Measurements from ENCODE around the gene ATG4C. TPM values are rescaled to one million over a fixed set of nuclear protein-coding genes. Genes with fewer than 3 reads are reported as not detected.

Gene ATG4C
- total and polyA plus RNA-seq, 2 of the 13 experiments (the other 11 are each of a cell fraction or from before 2014, with no cell fraction given), result 4.0 to 11.2 TPM

DNA sequence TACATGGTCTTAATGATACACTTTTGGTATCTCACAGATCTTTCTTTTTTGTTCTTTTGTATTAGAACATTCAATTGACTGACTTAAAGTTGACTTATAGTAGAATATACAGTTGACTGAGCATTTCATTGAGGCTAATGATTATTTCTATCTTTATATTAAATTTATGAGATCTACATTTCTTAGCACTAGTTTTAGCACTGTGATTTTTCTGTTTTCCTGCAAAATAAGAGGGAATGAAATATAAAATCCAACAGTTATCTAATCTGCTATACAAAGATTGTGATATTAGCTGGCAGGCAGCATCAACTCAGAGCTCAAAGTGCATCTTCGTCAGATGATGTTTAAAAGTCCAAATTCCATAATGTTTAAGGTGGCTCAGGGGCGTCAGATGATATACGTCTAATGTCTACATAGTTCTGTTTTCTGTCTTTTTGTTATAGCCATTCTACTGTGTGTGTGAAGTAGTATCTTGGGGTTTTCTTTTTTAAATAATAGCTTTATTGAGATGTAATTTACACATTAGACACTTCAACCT, 85.4 kb downstream of the ATG4C start (continued):
- TF ChIP-seq, protein P1, sequence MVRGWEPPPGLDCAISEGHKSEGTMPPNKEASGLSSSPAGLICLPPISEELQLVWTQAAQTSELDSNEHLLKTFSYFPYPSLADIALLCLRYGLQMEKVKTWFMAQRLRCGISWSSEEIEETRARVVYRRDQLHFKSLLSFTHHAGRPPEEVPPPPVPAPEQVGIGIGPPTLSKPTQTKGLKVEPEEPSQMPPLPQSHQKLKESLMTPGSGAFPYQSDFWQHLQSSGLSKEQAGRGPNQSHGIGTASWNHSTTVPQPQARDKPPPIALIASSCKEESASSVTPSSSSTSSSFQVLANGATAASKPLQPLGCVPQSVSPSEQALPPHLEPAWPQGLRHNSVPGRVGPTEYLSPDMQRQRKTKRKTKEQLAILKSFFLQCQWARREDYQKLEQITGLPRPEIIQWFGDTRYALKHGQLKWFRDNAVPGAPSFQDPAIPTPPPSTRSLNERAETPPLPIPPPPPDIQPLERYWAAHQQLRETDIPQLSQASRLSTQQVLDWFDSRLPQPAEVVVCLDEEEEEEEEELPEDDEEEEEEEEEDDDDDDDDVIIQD (CRISPR knock-in tag; IDR thresholded peaks at IDR 0.05; ENCODE audit: low read depth), result peak; percentile 84; the same call in 1 of the 2 replicates
- TF ChIP-seq HNF4G (IDR thresholded peaks at IDR 0.05; ENCODE audit: borderline replicate concordance, low read depth, low read length) (peak; percentile 66; the same call in 1 of the 2 replicates), HNF4G (CRISPR knock-in tag; IDR thresholded peaks at IDR 0.05; ENCODE audit: borderline replicate concordance, low read depth) (no peak; the same call in 1 of the 2 replicates), HDAC2 (CRISPR knock-in tag; IDR thresholded peaks at IDR 0.05) (0 out of 2 replicates have a peak, but pooled peaks have one; percentile 20), PAX8 (CRISPR knock-in tag; IDR thresholded peaks at IDR 0.05; ENCODE audit: borderline replicate concordance) (no peak), ETV6 (CRISPR knock-in tag; conservative IDR thresholded peaks at IDR 0.05) (no peak), NCOR1 (IDR thresholded peaks at IDR 0.05; ENCODE audit: borderline replicate concordance, low read length) (peak; percentile 78; the same call in 1 of the 2 replicates), SOX13 (IDR thresholded peaks at IDR 0.05) (no peak), SOX13 (CRISPR knock-in tag; conservative IDR thresholded peaks at IDR 0.05 in 1 of 2, IDR thresholded peaks at IDR 0.05 in 1 of 2) (peak in 1 of 2 experiments; percentile 39; a peak in 1 of 4 replicates), HNF4A (CRISPR knock-in tag; IDR thresholded peaks at IDR 0.05) (peak; percentile 95), CREM (IDR thresholded peaks at IDR 0.05) (peak; percentile 42; the same call in 1 of the 2 replicates), CREM (CRISPR knock-in tag; IDR thresholded peaks at IDR 0.05) (no peak)
- TF ChIP-seq, protein P2, sequence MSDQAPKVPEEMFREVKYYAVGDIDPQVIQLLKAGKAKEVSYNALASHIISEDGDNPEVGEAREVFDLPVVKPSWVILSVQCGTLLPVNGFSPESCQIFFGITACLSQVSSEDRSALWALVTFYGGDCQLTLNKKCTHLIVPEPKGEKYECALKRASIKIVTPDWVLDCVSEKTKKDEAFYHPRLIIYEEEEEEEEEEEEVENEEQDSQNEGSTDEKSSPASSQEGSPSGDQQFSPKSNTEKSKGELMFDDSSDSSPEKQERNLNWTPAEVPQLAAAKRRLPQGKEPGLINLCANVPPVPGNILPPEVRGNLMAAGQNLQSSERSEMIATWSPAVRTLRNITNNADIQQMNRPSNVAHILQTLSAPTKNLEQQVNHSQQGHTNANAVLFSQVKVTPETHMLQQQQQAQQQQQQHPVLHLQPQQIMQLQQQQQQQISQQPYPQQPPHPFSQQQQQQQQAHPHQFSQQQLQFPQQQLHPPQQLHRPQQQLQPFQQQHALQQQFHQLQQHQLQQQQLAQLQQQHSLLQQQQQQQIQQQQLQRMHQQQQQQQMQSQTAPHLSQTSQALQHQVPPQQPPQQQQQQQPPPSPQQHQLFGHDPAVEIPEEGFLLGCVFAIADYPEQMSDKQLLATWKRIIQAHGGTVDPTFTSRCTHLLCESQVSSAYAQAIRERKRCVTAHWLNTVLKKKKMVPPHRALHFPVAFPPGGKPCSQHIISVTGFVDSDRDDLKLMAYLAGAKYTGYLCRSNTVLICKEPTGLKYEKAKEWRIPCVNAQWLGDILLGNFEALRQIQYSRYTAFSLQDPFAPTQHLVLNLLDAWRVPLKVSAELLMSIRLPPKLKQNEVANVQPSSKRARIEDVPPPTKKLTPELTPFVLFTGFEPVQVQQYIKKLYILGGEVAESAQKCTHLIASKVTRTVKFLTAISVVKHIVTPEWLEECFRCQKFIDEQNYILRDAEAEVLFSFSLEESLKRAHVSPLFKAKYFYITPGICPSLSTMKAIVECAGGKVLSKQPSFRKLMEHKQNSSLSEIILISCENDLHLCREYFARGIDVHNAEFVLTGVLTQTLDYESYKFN (CRISPR knock-in tag; conservative IDR thresholded peaks at IDR 0.05), result peak; percentile 76
- TF ChIP-seq, protein P3, sequence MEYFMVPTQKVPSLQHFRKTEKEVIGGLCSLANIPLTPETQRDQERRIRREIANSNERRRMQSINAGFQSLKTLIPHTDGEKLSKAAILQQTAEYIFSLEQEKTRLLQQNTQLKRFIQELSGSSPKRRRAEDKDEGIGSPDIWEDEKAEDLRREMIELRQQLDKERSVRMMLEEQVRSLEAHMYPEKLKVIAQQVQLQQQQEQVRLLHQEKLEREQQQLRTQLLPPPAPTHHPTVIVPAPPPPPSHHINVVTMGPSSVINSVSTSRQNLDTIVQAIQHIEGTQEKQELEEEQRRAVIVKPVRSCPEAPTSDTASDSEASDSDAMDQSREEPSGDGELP (IDR thresholded peaks at IDR 0.05; ENCODE audit: borderline replicate concordance, low read depth), result peak; percentile 40; the same call in 1 of the 2 replicates
- TF ChIP-seq, protein P4, sequence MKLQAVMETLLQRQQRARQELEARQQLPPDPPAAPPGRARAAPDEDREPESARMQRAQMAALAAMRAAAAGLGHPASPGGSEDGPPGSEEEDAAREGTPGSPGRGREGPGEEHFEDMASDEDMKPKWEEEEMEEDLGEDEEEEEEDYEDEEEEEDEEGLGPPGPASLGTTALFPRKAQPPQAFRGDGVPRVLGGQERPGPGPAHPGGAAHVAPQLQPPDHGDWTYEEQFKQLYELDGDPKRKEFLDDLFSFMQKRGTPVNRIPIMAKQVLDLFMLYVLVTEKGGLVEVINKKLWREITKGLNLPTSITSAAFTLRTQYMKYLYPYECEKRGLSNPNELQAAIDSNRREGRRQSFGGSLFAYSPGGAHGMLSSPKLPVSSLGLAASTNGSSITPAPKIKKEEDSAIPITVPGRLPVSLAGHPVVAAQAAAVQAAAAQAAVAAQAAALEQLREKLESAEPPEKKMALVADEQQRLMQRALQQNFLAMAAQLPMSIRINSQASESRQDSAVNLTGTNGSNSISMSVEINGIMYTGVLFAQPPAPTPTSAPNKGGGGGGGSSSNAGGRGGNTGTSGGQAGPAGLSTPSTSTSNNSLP (IDR thresholded peaks at IDR 0.05; ENCODE audit: low read depth, low read length), result peak; percentile 65; the same call in 1 of the 2 replicates
- TF ChIP-seq, protein P5, sequence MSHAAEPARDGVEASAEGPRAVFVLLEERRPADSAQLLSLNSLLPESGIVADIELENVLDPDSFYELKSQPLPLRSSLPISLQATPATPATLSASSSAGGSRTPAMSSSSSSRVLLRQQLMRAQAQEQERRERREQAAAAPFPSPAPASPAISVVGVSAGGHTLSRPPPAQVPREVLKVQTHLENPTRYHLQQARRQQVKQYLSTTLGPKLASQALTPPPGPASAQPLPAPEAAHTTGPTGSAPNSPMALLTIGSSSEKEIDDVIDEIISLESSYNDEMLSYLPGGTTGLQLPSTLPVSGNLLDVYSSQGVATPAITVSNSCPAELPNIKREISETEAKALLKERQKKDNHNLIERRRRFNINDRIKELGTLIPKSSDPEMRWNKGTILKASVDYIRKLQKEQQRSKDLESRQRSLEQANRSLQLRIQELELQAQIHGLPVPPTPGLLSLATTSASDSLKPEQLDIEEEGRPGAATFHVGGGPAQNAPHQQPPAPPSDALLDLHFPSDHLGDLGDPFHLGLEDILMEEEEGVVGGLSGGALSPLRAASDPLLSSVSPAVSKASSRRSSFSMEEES (CRISPR knock-in tag; IDR thresholded peaks at IDR 0.05), result peak; percentile 87
